Measurements from ENCODE around the gene TOR2A.

DNA sequence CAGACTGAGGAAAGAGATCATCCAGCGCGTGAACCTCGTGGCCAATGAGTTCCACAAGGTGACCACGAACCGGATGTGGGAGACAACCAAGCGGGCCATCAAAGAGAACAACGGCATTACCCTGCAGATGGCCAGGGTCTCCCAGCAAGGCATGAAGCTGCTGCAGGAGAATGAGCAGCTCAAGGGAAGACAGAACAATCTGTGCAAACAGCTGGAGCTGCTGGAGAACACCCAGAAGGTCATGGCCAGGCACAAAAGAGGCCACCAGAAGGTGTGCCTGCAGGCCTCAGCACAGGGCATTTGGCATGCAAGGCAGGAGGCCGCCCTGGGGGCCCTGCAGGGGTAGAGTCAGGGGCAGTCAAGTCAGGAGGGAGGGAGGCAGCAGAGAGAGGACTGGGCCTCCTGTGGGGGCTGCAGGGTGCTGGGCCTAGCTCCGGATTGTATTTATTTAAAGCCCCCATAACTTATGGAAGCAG, 23.8 kb downstream of the TOR2A start:
- TF ChIP-seq POLR2A (IDR thresholded peaks at IDR 0.05) (no peak), POLR2AphosphoS5 (IDR thresholded peaks at IDR 0.05) (no peak)
- TF ChIP-seq, protein P1, sequence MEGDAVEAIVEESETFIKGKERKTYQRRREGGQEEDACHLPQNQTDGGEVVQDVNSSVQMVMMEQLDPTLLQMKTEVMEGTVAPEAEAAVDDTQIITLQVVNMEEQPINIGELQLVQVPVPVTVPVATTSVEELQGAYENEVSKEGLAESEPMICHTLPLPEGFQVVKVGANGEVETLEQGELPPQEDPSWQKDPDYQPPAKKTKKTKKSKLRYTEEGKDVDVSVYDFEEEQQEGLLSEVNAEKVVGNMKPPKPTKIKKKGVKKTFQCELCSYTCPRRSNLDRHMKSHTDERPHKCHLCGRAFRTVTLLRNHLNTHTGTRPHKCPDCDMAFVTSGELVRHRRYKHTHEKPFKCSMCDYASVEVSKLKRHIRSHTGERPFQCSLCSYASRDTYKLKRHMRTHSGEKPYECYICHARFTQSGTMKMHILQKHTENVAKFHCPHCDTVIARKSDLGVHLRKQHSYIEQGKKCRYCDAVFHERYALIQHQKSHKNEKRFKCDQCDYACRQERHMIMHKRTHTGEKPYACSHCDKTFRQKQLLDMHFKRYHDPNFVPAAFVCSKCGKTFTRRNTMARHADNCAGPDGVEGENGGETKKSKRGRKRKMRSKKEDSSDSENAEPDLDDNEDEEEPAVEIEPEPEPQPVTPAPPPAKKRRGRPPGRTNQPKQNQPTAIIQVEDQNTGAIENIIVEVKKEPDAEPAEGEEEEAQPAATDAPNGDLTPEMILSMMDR (IDR thresholded peaks at IDR 0.05): no peak
